Testis (tissue), 3 donors: Measurements from ENCODE around the gene FBXW8. TPM values are rescaled to one million over a fixed set of nuclear protein-coding genes. Genes with fewer than 3 reads are reported as not detected.

Source experiments
- DNase-seq: peaks from one replicate; pipeline ENCODE4 v3.0.0-alpha.2; 2019
- H3K27ac ChIP-seq, 2 donors: fragments of 200-600 bp; sonication (generic); one replicate each; pipeline ENCODE4 v1.5.1; 2019
- H3K27me3 ChIP-seq: fragments of 200-600 bp; sonication (generic); one replicate; pipeline ENCODE4 v1.5.1; 2019
- H3K36me3 ChIP-seq: fragments of 200-600 bp; sonication (generic); one replicate; pipeline ENCODE4 v1.5.1; 2017; ENCODE audit warnings: low read depth; ENCODE audit errors: missing control alignments
- H3K4me1 ChIP-seq: fragments of 200-600 bp; sonication (generic); one replicate; pipeline ENCODE4 v1.5.1; 2019
- H3K4me3 ChIP-seq, 2 donors: fragments of 200-600 bp; sonication (generic); one replicate each; pipeline ENCODE4 v1.5.1; 2017 to 2019
- H3K9me3 ChIP-seq: fragments of 200-600 bp; sonication (generic); one replicate; pipeline ENCODE4 v1.5.1; 2017
- CTCF ChIP-seq, 3 experiments: fragments of 450-650 bp in 2 of 3; fragments of 200-600 bp in 1 of 3; sonication (generic) in 1 of 3; IDR thresholded peaks; one replicate each; pipeline ENCODE4 v1.5.1; 2016 to 2019; ENCODE audit warnings: antibody characterized with exemption in 3 of 3, mild to moderate bottlenecking in 2 of 3, moderate library complexity in 1 of 3
- POLR2A ChIP-seq: fragments of 450-650 bp; IDR thresholded peaks from one replicate; pipeline ENCODE4 v1.6.1; 2017; ENCODE audit warnings: antibody characterized with exemption, mild to moderate bottlenecking, moderate library complexity
- WGBS, 2 donors: methylation state at CpG; one replicate each; pipeline ENCODE4 v1.1.5; 2018; 5-methylcytosine and 5-hydroxymethylcytosine counted together
- intact Hi-C: fragments of 100-400 bp; cut with DNase I; formaldehyde crosslinking; loops from one replicate; pipeline ENCODE4 v1.15.1; 2023; ENCODE audit warnings: low total_unique reads
- polyA plus RNA-seq: library from polyadenylated mRNA; stranded (reverse); fragments of 350-450 nt; fragmentation: Illumina TruSeq; extraction: RNeasy Lipid Tissue Mini Kit (QIAGEN cat#74804); gene quantifications from one replicate; pipeline ENCODE4 v1.2.3, GENCODE V29; 2014; ENCODE audit warnings: low read depth, low replicate concordance; ENCODE audit not compliant: insufficient read depth
- total RNA-seq, 2 donors: library from RNA; depleted of rRNA; stranded (reverse); fragments of >200 nt; gene quantifications; one replicate each; pipeline ENCODE4 v1.2.3, GENCODE V29; 2016

FBXW8 gene
- total and polyA plus RNA-seq, 3 donors from 2014 or later: 11.1 to 32.8 (median 31.0) TPM

- DNase-seq: no peak
- Histone ChIP-seq H3K36me3 (no peaks in the 10 kb centered on the region), H3K27me3 (no peaks in the 10 kb centered on the region), H3K27ac (no peak overlapping the region), H3K4me3 (no peak overlapping the region), H3K4me1 (no peaks in the 10 kb centered on the region), H3K9me3 (no peaks in the 10 kb centered on the region)
- TF ChIP-seq POLR2A (no peak), CTCF (IDR thresholded peaks at IDR 0.05) (no peak)
- 93 to 97% methylated on average over 7 of the region's 7 CpGs for WGBS, 2 donors
- intact Hi-C loops: no loop called here
Measured at GRCh38 chr12:116990971-116991966, 80.5 kb downstream of the FBXW8 start.

- no peaks in the 10 kb centered on the region for H3K9me3 ChIP-seq
- DNase-seq: no peak
- WGBS, 2 donors: 89 to 96% methylated on average over 13 of the region's 13 CpGs
- no peaks in the 10 kb centered on the region for H3K27me3 ChIP-seq
- H3K36me3 ChIP-seq: no peaks in the 10 kb centered on the region
- no peaks in the 10 kb centered on the region for H3K4me1 ChIP-seq
- TF ChIP-seq CTCF (IDR thresholded peaks at IDR 0.05) (no peak), POLR2A (no peak)
- H3K27ac ChIP-seq: no peak overlapping the region
- H3K4me3 ChIP-seq: no peak overlapping the region
- intact Hi-C loops: no loop called here
Measured at GRCh38 chr12:116996093-116996492, 85.3 kb downstream of the FBXW8 start.

- DNase-seq: no peak
- 86 to 87% methylated on average over 8 of the region's 8 CpGs for WGBS, 2 donors
- TF ChIP-seq POLR2A (no peak), CTCF (IDR thresholded peaks at IDR 0.05) (no peak)
- intact Hi-C loops: no loop called here
- Histone ChIP-seq H3K9me3 (no peaks in the 10 kb centered on the region), H3K36me3 (no peaks in the 10 kb centered on the region), H3K4me3 (no peak overlapping the region), H3K27ac (no peak overlapping the region), H3K27me3 (no peaks in the 10 kb centered on the region), H3K4me1 (no peaks in the 10 kb centered on the region)
Measured at GRCh38 chr12:116996621-116997020, 85.9 kb downstream of the FBXW8 start.

GRCh38 chr12:116999066-116999465, 88.3 kb downstream of the FBXW8 start:
- no peak overlapping the region for H3K27ac ChIP-seq
- H3K27me3 ChIP-seq: no peaks in the 10 kb centered on the region
- 81 to 85% methylated on average over 7 of the region's 7 CpGs for WGBS, 2 donors
- no peak overlapping the region for H3K4me3 ChIP-seq
- no peak for TF ChIP-seq CTCF (IDR thresholded peaks at IDR 0.05)
- TF ChIP-seq POLR2A: no peak
- H3K4me1 ChIP-seq: no peaks in the 10 kb centered on the region
- DNase-seq: no peak
- intact Hi-C loops: no loop called here
- no peaks in the 10 kb centered on the region for H3K9me3 ChIP-seq
- no peaks in the 10 kb centered on the region for H3K36me3 ChIP-seq
